Epithelial cell of esophagus (primary cell): ENCODE results near the gene SOS2.
"Not testable (repeated sequence)": the region's sequence is repeated elsewhere in the genome, so short reads cannot be mapped to it uniquely, and the experiment has no call there.

Source experiments
- DNase-seq: peaks from one replicate; pipeline ENCODE4 v3.0.0; 2010; ENCODE audit warnings: low read depth
- H3K4me3 ChIP-seq: 2 replicates; pipeline ENCODE4 v1.5.1; 2011; ENCODE audit warnings: mild to moderate bottlenecking, low read length, control low read depth
- CTCF ChIP-seq: IDR thresholded peaks from 2 replicates; pipeline ENCODE4 v1.5.1; 2011; ENCODE audit warnings: low read depth, mild to moderate bottlenecking, low read length, control low read depth, inconsistent platforms; ENCODE audit not compliant: insufficient read depth; ENCODE audit errors: missing control alignments

SOS2 gene

GRCh38 chr14:50173891-50174290 lies 57.5 kb downstream of the SOS2 start:
- no peak for TF ChIP-seq CTCF
- H3K4me3 ChIP-seq: no peak overlapping the region
- DNase-seq: peak; percentile 7

GRCh38 chr14:50171895-50172294 lies 59.5 kb downstream of the SOS2 start:
- H3K4me3 ChIP-seq: no peak overlapping the region
- DNase-seq: no peak
- no peak for TF ChIP-seq CTCF

DNA sequence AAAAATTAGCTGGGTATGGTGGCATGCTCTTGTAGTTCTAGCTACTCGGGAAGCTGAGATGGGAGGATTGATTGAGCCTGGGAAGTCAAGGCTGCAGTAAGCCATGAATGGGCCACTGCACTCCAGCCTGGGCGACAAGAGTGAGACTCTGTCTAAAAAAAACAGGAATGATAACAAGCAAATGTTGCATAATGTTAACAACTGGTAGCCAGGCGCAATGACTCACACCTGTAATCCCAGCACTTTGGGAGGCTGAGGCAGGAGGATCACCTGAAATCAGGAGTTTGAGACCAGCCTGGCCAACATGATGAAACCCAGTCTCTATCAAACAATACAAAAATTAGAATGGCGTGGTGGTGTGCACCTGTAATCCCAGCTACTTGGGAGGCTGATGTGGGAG lies 64.0 kb downstream of the SOS2 start:
- DNase-seq: peak; percentile 11
- not testable (repeated sequence) for H3K4me3 ChIP-seq

GRCh38 chr14:50156111-50156510 lies 75.3 kb downstream of the SOS2 start:
- TF ChIP-seq CTCF: no peak
- DNase-seq: peak; percentile 24
- no peak overlapping the region for H3K4me3 ChIP-seq

DNA sequence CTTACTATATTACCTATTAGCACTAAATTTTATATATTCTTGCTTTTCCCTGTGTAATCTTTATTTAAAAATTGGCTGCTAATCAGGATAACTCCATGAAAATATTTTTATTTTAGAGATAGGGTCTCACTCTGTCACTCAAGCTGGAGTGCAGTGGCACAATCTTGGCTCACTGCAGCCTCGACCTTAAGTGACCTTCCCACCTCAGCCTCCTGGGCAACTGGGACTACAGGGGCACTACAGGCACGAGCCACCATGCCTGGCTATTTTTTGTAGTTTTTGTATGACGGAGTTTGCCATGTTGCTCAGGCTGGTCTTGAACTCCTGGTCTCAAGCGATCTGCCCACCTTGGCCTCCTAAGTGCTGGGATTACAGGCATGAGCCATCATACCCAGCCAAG lies 82.6 kb downstream of the SOS2 start:
- no peak for TF ChIP-seq CTCF
- no peak overlapping the region for H3K4me3 ChIP-seq
- DNase-seq: no peak

DNA sequence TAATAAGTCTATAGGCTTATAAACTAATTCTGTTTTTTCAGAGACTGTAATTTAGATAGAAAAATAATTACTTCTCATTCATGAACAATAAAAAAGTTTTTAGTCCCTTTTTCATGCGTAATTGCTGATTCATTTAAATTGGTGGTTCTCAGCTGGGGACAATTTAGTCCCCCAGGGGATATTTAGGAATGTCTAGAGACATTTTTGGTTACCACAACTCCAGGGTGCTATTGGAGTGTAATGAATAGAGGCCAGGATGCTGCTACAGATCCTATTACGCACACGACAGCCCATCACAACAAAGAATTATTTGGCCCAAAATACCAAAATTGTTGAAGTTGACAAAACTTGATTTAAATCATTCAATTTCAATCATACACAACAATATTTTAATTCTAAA lies 92.2 kb downstream of the SOS2 start:
- no peak for DNase-seq
- no peak for TF ChIP-seq CTCF
- H3K4me3 ChIP-seq: no peak overlapping the region

DNA sequence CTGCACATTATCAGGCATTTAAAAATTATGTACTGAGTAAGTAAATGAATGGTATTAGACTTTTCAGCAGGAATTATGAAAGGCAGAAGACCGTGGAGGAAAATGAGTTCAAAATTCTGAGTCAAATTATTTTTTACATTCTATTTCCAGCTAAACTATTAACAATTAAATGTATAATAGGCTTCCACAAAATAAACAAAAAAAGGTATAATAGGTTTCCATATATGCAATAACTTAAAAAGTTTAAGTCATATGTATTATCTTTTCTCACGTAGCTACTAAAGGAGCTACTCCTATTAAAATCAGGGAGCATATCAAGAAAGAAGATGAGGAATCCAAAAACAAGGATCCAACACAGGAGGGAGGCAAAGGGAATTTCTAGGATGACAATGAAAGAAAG lies 103.6 kb downstream of the SOS2 start:
- no peak for TF ChIP-seq CTCF
- no peak overlapping the region for H3K4me3 ChIP-seq
- DNase-seq: no peak

DNA sequence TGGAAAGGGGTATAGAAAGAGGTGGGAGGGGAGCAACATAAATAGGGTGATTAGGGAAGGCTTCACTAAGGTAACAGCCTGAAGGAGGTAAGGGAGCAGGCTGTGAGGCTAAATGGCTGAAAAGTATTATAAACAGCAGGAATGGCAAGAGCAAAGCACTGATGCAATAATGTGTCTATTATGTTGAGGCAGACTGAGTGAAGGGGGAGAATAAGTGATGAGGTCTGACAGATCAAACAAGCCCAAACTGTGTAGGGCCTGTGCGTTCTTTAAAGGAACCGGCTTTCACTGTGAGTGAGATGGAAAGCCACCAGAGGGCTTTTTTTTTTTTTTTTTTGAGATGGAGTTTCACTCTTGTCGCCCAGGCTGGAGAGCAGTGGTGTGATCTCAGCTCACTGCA lies 108.3 kb downstream of the SOS2 start:
- no peak overlapping the region for H3K4me3 ChIP-seq
- DNase-seq: no peak
- TF ChIP-seq CTCF: no peak
